ENCODE measurements around the gene DDIT4.
"Not testable (repeated sequence)": the region's sequence is repeated elsewhere in the genome, so short reads cannot be mapped to it uniquely, and the experiment has no call there.

DDIT4 gene

GRCh38 chr10:72273410-72274212, at the start of gene DDIT4:
Gene DDIT4, plus strand, starts transcription at chr10:72273924. Its CDS starts 293 bp downstream, at chr10:72274217.
- in situ Hi-C loops (cut with MboI; ENCODE audit: low sequenced_read_pairs), result no loop called here

- in situ Hi-C loops (cut with MboI; ENCODE audit: low sequenced_read_pairs), result not testable (repeated sequence)
Observed at GRCh38 chr10:72224191-72224590, 49.5 kb upstream of the DDIT4 start.

GRCh38 chr10:72226418-72227027, 47.2 kb upstream of the DDIT4 start:
- in situ Hi-C loops (cut with MboI; ENCODE audit: low sequenced_read_pairs), result no loop called here

- in situ Hi-C loops (cut with MboI; ENCODE audit: low sequenced_read_pairs), result no loop called here
Observed at GRCh38 chr10:72227826-72228225, 45.9 kb upstream of the DDIT4 start.

- in situ Hi-C loops (cut with MboI; ENCODE audit: low sequenced_read_pairs), result no loop called here
Observed at GRCh38 chr10:72228318-72228751, 45.4 kb upstream of the DDIT4 start.

GRCh38 chr10:72229261-72230251, 44.2 kb upstream of the DDIT4 start:
- in situ Hi-C loops (cut with MboI; ENCODE audit: low sequenced_read_pairs), result no loop called here

- in situ Hi-C loops (cut with MboI; ENCODE audit: low sequenced_read_pairs), result no loop called here
Observed at GRCh38 chr10:72233621-72234020, 40.1 kb upstream of the DDIT4 start.

- in situ Hi-C loops (cut with MboI; ENCODE audit: low sequenced_read_pairs), result no loop called here
Observed at GRCh38 chr10:72234560-72235095, 39.1 kb upstream of the DDIT4 start.

GRCh38 chr10:72235544-72236279, 38.0 kb upstream of the DDIT4 start:
- in situ Hi-C loops (cut with MboI; ENCODE audit: low sequenced_read_pairs), result no loop called here

GRCh38 chr10:72238392-72239175, 35.1 kb upstream of the DDIT4 start:
- in situ Hi-C loops (cut with MboI; ENCODE audit: low sequenced_read_pairs), result no loop called here

- in situ Hi-C loops (cut with MboI; ENCODE audit: low sequenced_read_pairs), result no loop called here
Observed at GRCh38 chr10:72239409-72239808, 34.3 kb upstream of the DDIT4 start.

GRCh38 chr10:72240371-72240770, 33.4 kb upstream of the DDIT4 start:
- in situ Hi-C loops (cut with MboI; ENCODE audit: low sequenced_read_pairs), result no loop called here

GRCh38 chr10:72241691-72242252, 32.0 kb upstream of the DDIT4 start:
- in situ Hi-C loops (cut with MboI; ENCODE audit: low sequenced_read_pairs), result no loop called here

GRCh38 chr10:72242675-72243074, 31.0 kb upstream of the DDIT4 start:
- in situ Hi-C loops (cut with MboI; ENCODE audit: low sequenced_read_pairs), result no loop called here

- in situ Hi-C loops (cut with MboI; ENCODE audit: low sequenced_read_pairs), result no loop called here
Observed at GRCh38 chr10:72243822-72244437, 29.8 kb upstream of the DDIT4 start.

GRCh38 chr10:72244573-72245038, 29.1 kb upstream of the DDIT4 start:
- in situ Hi-C loops (cut with MboI; ENCODE audit: low sequenced_read_pairs), result no loop called here

- in situ Hi-C loops (cut with MboI; ENCODE audit: low sequenced_read_pairs), result no loop called here
Observed at GRCh38 chr10:72245949-72246525, 27.7 kb upstream of the DDIT4 start.

- in situ Hi-C loops (cut with MboI; ENCODE audit: low sequenced_read_pairs), result no loop called here
Observed at GRCh38 chr10:72248468-72249151, 25.1 kb upstream of the DDIT4 start.
